Measurements from ENCODE around the gene KLHL1. TPM values are rescaled to one million over a fixed set of nuclear protein-coding genes. Genes with fewer than 3 reads are reported as not detected.

The KLHL1 gene
- total RNA-seq, 1 experiment from 2014 or later, result not detected

Other genes with a start within 250 kb of the KLHL1 start
- gene ATXN8OS, start 626 bp downstream of the KLHL1 start, total RNA-seq (2014; rRNA removed; shearing (Covaris generic)), result not detected in 2 replicates